Measurements from ENCODE around the gene XBP1. TPM values are rescaled to one million over a fixed set of nuclear protein-coding genes. Genes with fewer than 3 reads are reported as not detected.

Gene XBP1
- total and polyA plus RNA-seq, 2 of the 13 experiments (the other 11 are each of a cell fraction or from before 2014, with no cell fraction given) = 416 to 427 TPM

GRCh38 chr22:28772633-28773460, 27.5 kb downstream of the XBP1 start, which contains the start of gene CCDC117 (continued):
- peak; percentile 95 for TF ChIP-seq HOXA3 (CRISPR knock-in tag; IDR thresholded peaks at IDR 0.05)
- peak; percentile 71 for TF ChIP-seq POGK (CRISPR knock-in tag; conservative IDR thresholded peaks at IDR 0.05)
- TF ChIP-seq ARNT (IDR thresholded peaks at IDR 0.05) = no peak
- TF ChIP-seq AGO2 (optimal IDR thresholded peaks at IDR 0.05; ENCODE audit: low read depth, low read length) = peak; percentile 60
- no peak for TF ChIP-seq ZNF280B (CRISPR knock-in tag; IDR thresholded peaks at IDR 0.05; ENCODE audit: borderline replicate concordance)
- TF ChIP-seq ERF (CRISPR knock-in tag; IDR thresholded peaks at IDR 0.05) = peak; percentile 70; the same call in 1 of the 2 replicates
- no peak for TF ChIP-seq ZNF780A (CRISPR knock-in tag; IDR thresholded peaks at IDR 0.05)
- peak; percentile 14; the same call in 1 of the 2 replicates for TF ChIP-seq ZNF142 (CRISPR knock-in tag; IDR thresholded peaks at IDR 0.05)
- TF ChIP-seq ZNF124 (CRISPR knock-in tag; IDR thresholded peaks at IDR 0.05) = peak; percentile 86; the same call in 1 of the 2 replicates
- peak; percentile 86; the same call in 1 of the 2 replicates for TF ChIP-seq ZNF256 (CRISPR knock-in tag; conservative IDR thresholded peaks at IDR 0.05)
- TF ChIP-seq KMT2A (CRISPR knock-in tag; IDR thresholded peaks at IDR 0.05) = peak; percentile 62; the same call in 1 of the 2 replicates
- TF ChIP-seq TBL1XR1 (IDR thresholded peaks at IDR 0.05; ENCODE audit: borderline replicate concordance, low read length, partially characterized antibody) = peak; percentile 41
- 0 out of 2 replicates have a peak, but pooled peaks have one; percentile 69 for TF ChIP-seq IKZF5 (CRISPR knock-in tag; IDR thresholded peaks at IDR 0.05)

All from HepG2 (cell line).